CD4-positive, alpha-beta T cell (primary cell): Measurements from ENCODE around the gene VWA8. TPM values are rescaled to one million over a fixed set of nuclear protein-coding genes. Genes with fewer than 3 reads are reported as not detected.

Experiments
- ATAC-seq: fragments of 200-7000 bp; cut with Tn5 transposase; one replicate; pipeline ENCODE4 v1.10.0; 2022; ENCODE audit warnings: mild to moderate bottlenecking; ENCODE audit not compliant: poor library complexity
- CTCF ChIA-PET: fragments of 350-600 bp; sonication (Branson Sonifier 250); formaldehyde crosslinking; loops from one replicate; lab custom pipeline; 2021; ENCODE audit warnings: antibody characterized with exemption, inconsistent platforms; lab: Charles Lee
- POLR2A ChIA-PET: fragments of 350-600 bp; sonication (Branson Sonifier 250); formaldehyde crosslinking; loops from one replicate; lab custom pipeline; 2021; ENCODE audit warnings: antibody characterized with exemption, inconsistent platforms; lab: Charles Lee
- DNase-seq, 14 experiments: peaks; one replicate each; pipeline ENCODE4 v3.0.0-alpha.2; 2013 to 2020; ENCODE audit warnings: mixed read lengths in 2 of 14
- H3K27ac ChIP-seq, 2 donors: one replicate each; pipeline versions ENCODE4 v1.5.1 to v1.7.0; 2013; ENCODE audit warnings: low read length in 2 of 2, low read depth in 1 of 2, mild to moderate bottlenecking in 1 of 2
- H3K27me3 ChIP-seq, 2 experiments: 1 replicate in 1 of 2; 2 replicates in 1 of 2; pipeline versions ENCODE4 v1.6.1 to v1.7.0; 2013; ENCODE audit warnings: low read length in 2 of 2, control low read depth in 1 of 2, mild to moderate bottlenecking in 1 of 2, moderate library complexity in 1 of 2; ENCODE audit not compliant: insufficient read depth in 2 of 2, control insufficient read depth in 1 of 2
- H3K36me3 ChIP-seq: one replicate; pipeline ENCODE4 v1.6.1; 2013; ENCODE audit warnings: low read length, control low read depth; ENCODE audit not compliant: insufficient read depth
- H3K4me1 ChIP-seq: one replicate; pipeline ENCODE4 v1.6.1; 2013; ENCODE audit warnings: low read length, control low read depth; ENCODE audit not compliant: insufficient read depth
- H3K4me3 ChIP-seq: one replicate; pipeline ENCODE4 v1.5.1; 2013; ENCODE audit warnings: mild to moderate bottlenecking, low read length, moderate library complexity
- H3K9me3 ChIP-seq, 2 experiments: 1 replicate in 1 of 2; 2 replicates in 1 of 2; pipeline versions ENCODE4 v1.6.1 to v1.7.0; 2013; ENCODE audit warnings: low read length in 2 of 2, mild to moderate bottlenecking in 2 of 2, control low read depth in 1 of 2, moderate library complexity in 1 of 2; ENCODE audit not compliant: control insufficient read depth in 1 of 2, insufficient read depth in 1 of 2
- H3K27ac Mint-ChIP-seq: one replicate; pipeline ENCODE4 v1.8.0; 2020; ENCODE audit warnings: mixed read lengths
- H3K27me3 Mint-ChIP-seq: one replicate; pipeline ENCODE4 v1.8.0; 2021; ENCODE audit warnings: mixed read lengths
- H3K36me3 Mint-ChIP-seq: one replicate; pipeline ENCODE4 v1.8.0; 2021; ENCODE audit warnings: low read depth, mixed read lengths
- H3K4me1 Mint-ChIP-seq: one replicate; pipeline ENCODE4 v1.8.0; 2021; ENCODE audit warnings: low read depth, mixed read lengths
- H3K4me3 Mint-ChIP-seq: one replicate; pipeline ENCODE4 v1.8.0; 2020; ENCODE audit warnings: mild to moderate bottlenecking, mixed read lengths
- H3K9me3 Mint-ChIP-seq: one replicate; pipeline ENCODE4 v1.8.0; 2020; ENCODE audit warnings: mixed read lengths
- CTCF ChIP-seq: fragments of 200-600 bp; IDR thresholded peaks from one replicate; pipeline ENCODE4 v1.8.0; 2022; ENCODE audit warnings: antibody characterized with exemption, mild to moderate bottlenecking
- intact Hi-C, 2 experiments: fragments of 100-400 bp; cut with DNase I in 1 of 2; cut with micrococcal nuclease in 1 of 2; formaldehyde crosslinking; loops; one replicate each; pipeline versions ENCODE4 v1.15.1 to v1.9.0; 2023 to 2025; cut with DNase I, micrococcal nuclease
- total RNA-seq, 174 experiments: library from RNA in 2 of 174; stranded (reverse) in 2 of 174; gene quantifications; one replicate each; pipeline ENCODE4 v1.2.3 and lab custom pipeline; 2021 to 2026

The VWA8 gene
- total RNA-seq, 2 experiments from 2014 or later: 18.7 to 19.0 TPM

GRCh38 chr13:41765020-41765419 is 195.9 kb downstream of the VWA8 start:
- Mint-ChIP-seq H3K4me3 (peak overlapping the region; percentile 67), H3K27ac (no peak overlapping the region), H3K27me3 (no peaks in the 10 kb centered on the region), H3K9me3 (no peaks in the 10 kb centered on the region), H3K36me3 (peaks cover 21% of the 10 kb centered on the region), H3K4me1 (peaks cover 27% of the 10 kb centered on the region)
- intact Hi-C loops: no loop called here
- POLR2A ChIA-PET: no interaction called here
- Histone ChIP-seq H3K9me3 (no peaks in the 10 kb centered on the region), H3K27ac (no peak overlapping the region), H3K4me3 (no peak overlapping the region), H3K36me3 (peaks cover 5% of the 10 kb centered on the region), H3K27me3 (no peaks in the 10 kb centered on the region), H3K4me1 (no peaks in the 10 kb centered on the region)
- TF ChIP-seq CTCF: no peak
- CTCF ChIA-PET: no interaction called here
- DNase-seq (no peak), ATAC-seq (no peak)

- Histone ChIP-seq H3K4me3 (no peak overlapping the region), H3K36me3 (peaks cover 5% of the 10 kb centered on the region), H3K27ac (no peak overlapping the region), H3K4me1 (no peaks in the 10 kb centered on the region), H3K27me3 (no peaks in the 10 kb centered on the region), H3K9me3 (no peaks in the 10 kb centered on the region)
- POLR2A ChIA-PET: no interaction called here
- no peaks in the 10 kb centered on the region for H3K9me3 Mint-ChIP-seq
- H3K27me3 Mint-ChIP-seq: no peaks in the 10 kb centered on the region
- H3K27ac Mint-ChIP-seq: no peak overlapping the region
- intact Hi-C loops: no loop called here
- no peak for TF ChIP-seq CTCF
- DNase-seq (no peak), ATAC-seq (peak; percentile 51)
- peaks cover 20% of the 10 kb centered on the region for H3K36me3 Mint-ChIP-seq
- CTCF ChIA-PET: interaction anchor here (1.4 kb wide), 1 partner anchor 10 kb away, joined by 3 read pairs; no protein-coding TSS in a partner anchor
- H3K4me1 Mint-ChIP-seq: peaks cover 27% of the 10 kb centered on the region
- H3K4me3 Mint-ChIP-seq: peak overlapping the region; percentile 67
Measured at GRCh38 chr13:41764558-41764957, 196.4 kb downstream of the VWA8 start.

GRCh38 chr13:41763782-41764181 is 197.1 kb downstream of the VWA8 start:
- peaks cover 8% of the 10 kb centered on the region for H3K36me3 ChIP-seq
- CTCF ChIA-PET: interaction anchor here (1.4 kb wide), 2 partner anchors 11 to 12 kb away, joined by 3 read pairs; no protein-coding TSS in a partner anchor
- peaks cover 24% of the 10 kb centered on the region for H3K36me3 Mint-ChIP-seq
- H3K27ac ChIP-seq: no peak overlapping the region
- no peak overlapping the region for H3K4me3 Mint-ChIP-seq
- intact Hi-C loops: no loop called here
- no peaks in the 10 kb centered on the region for H3K4me1 ChIP-seq
- TF ChIP-seq CTCF: no peak
- no peak for DNase-seq
- H3K4me3 ChIP-seq: no peak overlapping the region
- H3K4me1 Mint-ChIP-seq: peaks cover 27% of the 10 kb centered on the region
- POLR2A ChIA-PET: no interaction called here
- no peaks in the 10 kb centered on the region for H3K27me3 Mint-ChIP-seq
- H3K27me3 ChIP-seq: no peaks in the 10 kb centered on the region
- H3K9me3 Mint-ChIP-seq: no peaks in the 10 kb centered on the region
- no peaks in the 10 kb centered on the region for H3K9me3 ChIP-seq
- ATAC-seq: no peak
- H3K27ac Mint-ChIP-seq: no peak overlapping the region
